ENCODE results near the gene JMJD6.
"Not testable (repeated sequence)": the region's sequence is repeated elsewhere in the genome, so short reads cannot be mapped to it uniquely, and the experiment has no call there.

JMJD6 gene

DNA sequence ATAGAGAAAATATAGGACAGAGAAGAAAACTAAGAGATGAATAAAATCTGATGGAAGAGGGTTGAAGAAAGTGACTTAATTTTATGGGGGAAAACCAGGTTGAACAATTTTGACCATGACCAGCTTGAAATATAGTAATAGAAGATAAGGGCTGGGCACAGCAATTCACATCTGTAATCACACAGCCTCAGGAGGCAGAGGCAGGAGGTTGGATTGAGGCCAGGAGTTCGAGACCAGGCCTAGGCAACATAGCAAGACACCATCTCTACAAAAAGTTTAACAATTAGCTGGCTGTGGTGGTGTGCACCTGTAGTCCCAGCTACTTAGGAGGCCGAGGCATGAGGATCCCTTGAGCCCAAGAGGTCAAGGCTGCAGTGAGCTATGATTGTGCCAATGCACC lies 24.3 kb downstream of the JMJD6 start:
- FAIRE-seq = no peak
- no peak for DNase-seq (ENCODE audit: insufficient read length)
- TF ChIP-seq TAF1 (IDR thresholded peaks at IDR 0.05; ENCODE audit: borderline replicate concordance, low read depth, low read length) = no peak
- no peak for TF ChIP-seq POLR2A (IDR thresholded peaks at IDR 0.05; ENCODE audit: low read depth, low read length)

DNA sequence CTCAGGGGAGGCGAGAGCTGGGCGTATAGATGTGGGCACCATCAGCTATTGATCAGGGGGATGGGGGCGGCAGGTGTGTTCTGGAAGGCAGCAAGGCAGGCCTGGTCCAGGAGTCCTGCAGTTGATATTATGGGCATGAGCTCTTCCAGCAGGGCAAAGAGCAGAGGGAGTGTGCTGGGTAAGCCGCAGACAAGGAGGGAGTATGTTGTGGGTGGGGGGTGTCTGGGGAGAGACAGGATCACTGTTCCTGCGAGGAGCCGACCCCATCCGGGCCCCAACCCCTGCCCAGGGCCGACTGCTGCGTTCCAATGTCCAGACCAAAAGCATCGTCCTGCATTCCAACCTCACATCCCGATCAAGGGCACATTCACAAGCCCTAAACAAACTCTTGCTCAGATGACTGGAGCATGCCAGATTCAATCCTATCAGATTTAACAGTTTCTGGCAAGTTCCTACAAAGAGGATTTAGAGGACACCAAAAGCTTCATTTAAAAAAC lies 24.9 kb downstream of the JMJD6 start:
- TF ChIP-seq POLR2AphosphoS5 (IDR thresholded peaks at IDR 0.05; ENCODE audit: low read depth, low read length) (no peak), TAF1 (IDR thresholded peaks at IDR 0.05; ENCODE audit: borderline replicate concordance, low read depth, low read length) (no peak), POLR2A (IDR thresholded peaks at IDR 0.05; ENCODE audit: low read depth, low read length) (no peak)
- FAIRE-seq = no peak
- no peak for DNase-seq (ENCODE audit: insufficient read length)

GRCh38 chr17:76700617-76701470 lies 25.6 kb downstream of the JMJD6 start:
- FAIRE-seq = no peak

DNA sequence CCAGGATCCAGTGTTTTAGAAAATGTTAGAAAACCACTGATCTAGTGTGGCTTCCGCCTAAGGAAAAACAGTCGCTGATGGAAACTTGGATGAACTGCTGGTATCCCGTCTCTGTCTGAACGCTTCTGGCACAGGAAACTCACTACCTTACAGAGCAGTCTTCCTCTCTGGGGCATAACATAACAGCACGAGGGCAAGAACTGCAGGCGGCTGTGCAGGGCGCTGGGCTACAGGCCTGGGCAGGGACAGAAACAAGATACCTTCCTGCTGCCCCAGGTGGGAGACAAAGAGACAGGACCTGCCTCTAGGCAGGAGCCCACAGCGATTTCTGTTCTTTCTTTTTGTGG lies 26.2 kb downstream of the JMJD6 start:
- FAIRE-seq = no peak
- TF ChIP-seq TAF1 (IDR thresholded peaks at IDR 0.05; ENCODE audit: borderline replicate concordance, low read depth, low read length) = no peak
- no peak for TF ChIP-seq POLR2A (IDR thresholded peaks at IDR 0.05; ENCODE audit: low read depth, low read length)
- no peak for TF ChIP-seq POLR2AphosphoS5 (IDR thresholded peaks at IDR 0.05; ENCODE audit: low read depth, low read length)
- no peak for DNase-seq (ENCODE audit: insufficient read length)

More at GRCh38 chr17:76700617-76701470, 25.6 kb downstream of the JMJD6 start:
- no peak for TF ChIP-seq POLR2AphosphoS5 (IDR thresholded peaks at IDR 0.05; ENCODE audit: low read depth, low read length)
- no peak for TF ChIP-seq TAF1 (IDR thresholded peaks at IDR 0.05; ENCODE audit: borderline replicate concordance, low read depth, low read length)
- no peak for TF ChIP-seq POLR2A (IDR thresholded peaks at IDR 0.05; ENCODE audit: low read depth, low read length)
- DNase-seq (ENCODE audit: insufficient read length) = no peak

- not testable (repeated sequence) for DNase-seq (ENCODE audit: insufficient read length); FAIRE-seq
These were observed 27.9 kb downstream of the JMJD6 start for GRCh38 chr17:76698466-76698977.

DNA sequence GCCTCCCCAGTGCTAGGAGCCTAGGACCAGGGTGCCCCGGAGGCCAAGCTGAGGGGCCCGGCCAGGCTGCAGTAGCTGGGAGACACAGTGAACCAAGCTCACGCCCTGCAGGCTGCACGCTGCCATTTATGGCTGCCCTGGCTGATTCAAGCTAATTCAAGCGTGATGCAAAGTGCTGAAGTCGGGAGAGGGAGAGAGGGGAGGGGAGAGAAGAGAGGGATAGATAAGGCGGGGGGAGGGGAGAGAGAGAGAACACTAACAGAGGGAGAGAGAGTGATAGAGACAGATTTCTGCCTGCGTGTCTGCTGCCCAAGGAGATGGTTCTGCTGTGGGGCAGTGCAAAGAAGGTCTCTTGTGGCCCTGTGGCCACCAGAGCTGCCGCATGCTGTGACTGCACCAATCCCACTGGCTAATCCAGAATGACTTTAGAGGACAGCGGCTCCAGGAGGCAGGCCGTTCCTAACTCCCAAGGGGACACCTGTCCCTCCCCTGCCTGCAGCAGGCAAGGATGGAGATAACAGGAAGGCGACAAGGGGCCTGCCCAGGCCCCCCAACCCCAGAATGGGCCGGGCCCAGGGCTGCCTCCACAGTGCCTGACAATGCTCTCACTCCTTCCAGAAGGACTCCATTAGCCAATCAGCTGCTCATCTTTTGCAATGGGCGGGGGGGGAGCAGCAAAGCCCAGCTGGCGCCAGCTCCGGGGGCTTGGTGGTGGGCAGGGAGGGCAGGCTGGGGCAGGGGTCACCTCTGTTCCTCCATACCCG lies 28.5 kb downstream of the JMJD6 start:
- DNase-seq (ENCODE audit: insufficient read length) (no peak), FAIRE-seq (no peak)
- TF ChIP-seq TAF1 (IDR thresholded peaks at IDR 0.05; ENCODE audit: borderline replicate concordance, low read depth, low read length) = no peak
- no peak for TF ChIP-seq POLR2A (IDR thresholded peaks at IDR 0.05; ENCODE audit: low read depth, low read length)
- TF ChIP-seq POLR2AphosphoS5 (IDR thresholded peaks at IDR 0.05; ENCODE audit: low read depth, low read length) = no peak

DNA sequence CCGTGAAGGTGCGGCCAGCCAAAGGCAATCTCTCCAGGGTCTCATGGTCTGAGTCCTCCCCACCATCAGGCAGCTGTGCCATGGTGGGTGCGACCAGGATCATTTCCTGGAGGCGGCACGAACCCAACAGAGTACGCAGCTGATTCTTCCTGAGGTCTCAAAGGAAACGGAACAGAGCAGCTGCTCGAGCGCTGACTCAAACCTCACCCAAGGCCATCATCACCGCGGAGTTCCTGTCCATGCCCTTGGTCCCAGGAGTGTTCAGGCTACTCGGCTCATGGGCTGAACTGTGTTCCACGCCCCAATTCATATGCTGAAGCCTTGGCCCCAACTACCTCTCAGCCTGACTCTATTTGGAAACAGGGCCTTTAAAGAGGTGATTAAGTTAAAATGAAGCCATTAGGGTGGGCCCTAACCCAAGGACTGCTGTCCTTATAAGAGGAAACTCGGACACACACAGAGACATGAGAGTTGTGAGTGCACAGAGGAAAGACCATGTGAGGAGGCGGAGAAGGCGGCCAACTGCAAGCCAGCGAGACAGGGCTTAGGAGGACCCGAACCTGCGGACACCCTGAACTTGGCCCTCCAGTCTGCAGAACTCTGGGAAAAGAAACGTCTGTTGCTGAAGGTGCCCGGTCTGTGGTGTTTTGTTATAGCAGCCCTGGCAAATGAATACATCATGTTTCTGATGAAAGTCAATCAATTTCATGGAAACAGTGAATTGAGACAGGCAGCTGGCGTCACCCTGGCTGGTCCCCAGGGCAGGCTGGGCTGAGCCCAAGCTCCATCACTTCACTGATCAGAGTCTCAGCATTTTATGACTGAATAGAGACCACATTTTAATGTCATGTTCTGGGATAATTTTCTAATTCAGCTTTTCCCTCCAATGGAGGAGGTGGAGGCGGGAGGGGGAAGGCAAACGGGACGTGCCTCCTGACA lies 29.4 kb downstream of the JMJD6 start:
- peak; percentile 49 for DNase-seq (ENCODE audit: insufficient read length)
- no peak for TF ChIP-seq POLR2A (IDR thresholded peaks at IDR 0.05; ENCODE audit: low read depth, low read length)
- no peak for TF ChIP-seq TAF1 (IDR thresholded peaks at IDR 0.05; ENCODE audit: borderline replicate concordance, low read depth, low read length)
- no peak for TF ChIP-seq POLR2AphosphoS5 (IDR thresholded peaks at IDR 0.05; ENCODE audit: low read depth, low read length)
- FAIRE-seq = peak; percentile 84

DNA sequence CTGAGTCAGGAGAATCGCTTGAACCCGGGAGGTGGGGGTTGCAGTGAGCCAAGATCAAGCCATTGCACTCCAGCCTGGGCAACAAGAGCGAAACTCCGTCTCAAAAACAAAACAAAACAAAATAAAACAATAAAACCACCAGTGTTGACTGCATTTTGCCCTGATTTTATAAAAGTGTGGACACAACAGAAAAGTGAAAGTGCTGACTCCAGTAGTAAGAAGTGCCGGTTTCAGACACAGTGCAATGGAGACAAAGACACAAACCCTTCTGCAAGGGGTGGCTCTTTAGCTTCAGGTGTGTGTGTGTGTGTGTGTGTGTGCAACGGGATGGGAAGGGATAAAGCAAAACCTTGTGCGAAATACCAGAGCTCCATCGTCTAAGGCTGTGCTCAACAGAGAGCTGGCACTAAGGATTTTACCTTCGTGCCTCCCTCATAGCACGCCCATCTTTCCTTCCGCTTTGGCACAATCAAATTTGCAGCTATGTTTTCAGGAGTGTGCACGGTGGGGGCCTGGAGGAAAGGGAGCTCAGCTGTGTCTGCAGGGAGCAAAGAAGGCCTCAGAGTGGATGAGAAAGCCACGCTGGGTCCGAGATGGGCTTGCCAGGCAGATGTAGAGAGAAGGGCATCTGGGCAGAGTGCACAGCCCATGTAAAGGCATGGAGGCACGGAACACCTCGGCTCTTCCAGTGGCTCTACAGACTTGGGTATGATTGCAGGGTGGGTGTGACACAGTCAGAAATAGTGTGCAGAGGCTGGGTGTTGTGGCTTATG lies 31.2 kb downstream of the JMJD6 start:
- no peak for DNase-seq (ENCODE audit: insufficient read length)

DNA sequence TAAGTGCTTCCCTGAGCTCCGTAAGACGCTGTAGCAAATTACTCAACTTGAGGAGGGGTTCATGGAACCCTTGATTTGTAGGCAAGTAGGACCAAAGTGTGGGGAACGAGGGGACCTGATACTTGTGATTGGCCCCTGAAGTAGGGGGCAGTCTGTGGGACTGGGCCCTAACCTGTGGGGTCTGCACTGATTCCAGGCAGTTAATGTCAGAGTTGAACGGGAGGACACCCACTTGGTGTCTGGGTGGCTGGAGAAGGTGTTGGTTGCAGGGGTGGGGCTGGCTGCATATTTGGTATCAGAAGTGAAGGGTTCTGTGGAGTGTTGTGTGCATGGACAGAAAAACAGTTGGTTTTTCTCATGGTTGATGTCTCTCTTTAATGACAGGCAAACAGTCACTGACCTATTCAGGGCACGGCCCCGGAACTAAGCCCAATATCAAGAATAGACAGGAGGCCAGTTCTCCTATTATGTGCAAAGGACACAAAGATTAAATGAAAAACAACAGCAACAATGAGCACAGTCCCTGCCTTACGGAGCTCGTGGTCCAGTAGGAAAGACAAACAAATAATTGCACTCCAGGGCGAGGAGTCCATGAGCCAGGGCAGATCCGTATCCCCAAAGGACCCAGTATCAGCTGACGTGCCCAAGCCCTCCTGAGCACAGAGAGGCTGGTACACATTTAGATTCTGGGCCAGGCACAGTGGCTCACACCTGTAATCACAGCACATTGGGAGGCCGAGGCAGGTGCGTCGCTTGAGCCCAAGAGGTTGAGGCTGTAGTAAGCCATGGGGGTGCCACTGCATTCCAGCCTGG lies 34.8 kb downstream of the JMJD6 start:
- FAIRE-seq (no peak), DNase-seq (ENCODE audit: insufficient read length) (no peak)
- TF ChIP-seq TAF1 (IDR thresholded peaks at IDR 0.05; ENCODE audit: borderline replicate concordance, low read depth, low read length) = no peak

More for the DNA sequence above, 31.2 kb downstream of the JMJD6 start:
- TF ChIP-seq TAF1 (IDR thresholded peaks at IDR 0.05; ENCODE audit: borderline replicate concordance, low read depth, low read length) (no peak), POLR2AphosphoS5 (IDR thresholded peaks at IDR 0.05; ENCODE audit: low read depth, low read length) (no peak), POLR2A (IDR thresholded peaks at IDR 0.05; ENCODE audit: low read depth, low read length) (no peak)
- no peak for FAIRE-seq
